ENCODE results near the gene RFX5. TPM values are rescaled to one million over a fixed set of nuclear protein-coding genes. Genes with fewer than 3 reads are reported as not detected.

The RFX5 gene
- total and polyA plus RNA-seq, 2 experiments from 2014 or later, result 13.3 to 44.5 TPM

DNA sequence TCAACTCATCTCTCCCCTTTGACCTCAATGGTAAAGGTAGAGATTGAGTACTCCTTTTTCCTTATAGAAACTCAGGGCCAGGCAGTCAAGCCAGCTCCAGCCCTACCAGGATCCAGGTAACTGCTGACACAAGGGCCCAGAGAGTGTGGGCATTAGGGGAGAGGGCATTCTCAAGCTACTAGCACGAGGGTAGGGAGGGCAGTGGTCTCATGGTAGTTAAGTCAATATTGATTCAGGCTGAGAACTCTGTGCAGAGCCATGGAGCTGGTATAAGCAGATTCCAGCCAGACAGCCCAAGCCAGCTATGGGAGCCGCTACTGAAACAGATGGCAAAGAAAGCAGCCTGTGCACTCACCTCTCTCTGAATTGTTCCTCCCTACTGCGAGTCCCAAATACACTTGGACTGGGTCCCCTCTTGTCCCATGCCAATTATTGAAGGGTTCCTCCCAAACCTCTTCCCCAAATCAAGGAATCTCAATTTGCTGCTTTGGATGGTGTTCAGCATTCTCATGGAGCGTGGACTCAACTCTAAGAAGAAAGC is 22.6 kb downstream of the RFX5 start:
- Histone ChIP-seq H3K4me1 (ENCODE audit: insufficient read depth) (peaks cover 14% of the 10 kb centered on the region), H2AFZ (no peak overlapping the region), H4K20me1 (replicated peaks; ENCODE audit: insufficient read depth) (peaks cover 4% of the 10 kb centered on the region; the same call in 1 of the 2 replicates), H3K9me2 (ENCODE audit: insufficient read depth) (no peaks in the 10 kb centered on the region), H3K79me2 (replicated peaks; ENCODE audit: insufficient read depth) (peaks cover 15% of the 10 kb centered on the region), H3K4me2 (no peak overlapping the region), H3F3A (replicated peaks; ENCODE audit: low read depth) (0 out of 2 replicates have a peak, but pooled peaks cover 9% of the 10 kb centered on the region), H3K27me3 (ENCODE audit: insufficient read depth) (no peaks in the 10 kb centered on the region), H3K36me3 (ENCODE audit: insufficient read depth) (peaks cover 6% of the 10 kb centered on the region; the same call in 1 of the 2 replicates), H3K4me3 (no peak overlapping the region), H3K27ac (ENCODE audit: low read depth) (no peak overlapping the region)
- Mint-ChIP-seq H3K9me3 (no peaks in the 10 kb centered on the region), H3K27ac (no peak overlapping the region), H3K4me3 (no peak overlapping the region), H3K36me3 (ENCODE audit: low read depth) (peaks cover 8% of the 10 kb centered on the region), H3K4me1 (peaks cover 10% of the 10 kb centered on the region; the same call in 2 of the 3 replicates), H3K27me3 (ENCODE audit: insufficient read depth, low read depth, poor library complexity) (peaks cover 9% of the 10 kb centered on the region)
- ATAC-seq, result no peak
- no peak for DNase-seq (ENCODE audit: low spot score)
- TF ChIP-seq EZH2 (IDR thresholded peaks at IDR 0.05; ENCODE audit: low read depth, unreplicated experiment), result no peak
- TF ChIP-seq, protein P1, sequence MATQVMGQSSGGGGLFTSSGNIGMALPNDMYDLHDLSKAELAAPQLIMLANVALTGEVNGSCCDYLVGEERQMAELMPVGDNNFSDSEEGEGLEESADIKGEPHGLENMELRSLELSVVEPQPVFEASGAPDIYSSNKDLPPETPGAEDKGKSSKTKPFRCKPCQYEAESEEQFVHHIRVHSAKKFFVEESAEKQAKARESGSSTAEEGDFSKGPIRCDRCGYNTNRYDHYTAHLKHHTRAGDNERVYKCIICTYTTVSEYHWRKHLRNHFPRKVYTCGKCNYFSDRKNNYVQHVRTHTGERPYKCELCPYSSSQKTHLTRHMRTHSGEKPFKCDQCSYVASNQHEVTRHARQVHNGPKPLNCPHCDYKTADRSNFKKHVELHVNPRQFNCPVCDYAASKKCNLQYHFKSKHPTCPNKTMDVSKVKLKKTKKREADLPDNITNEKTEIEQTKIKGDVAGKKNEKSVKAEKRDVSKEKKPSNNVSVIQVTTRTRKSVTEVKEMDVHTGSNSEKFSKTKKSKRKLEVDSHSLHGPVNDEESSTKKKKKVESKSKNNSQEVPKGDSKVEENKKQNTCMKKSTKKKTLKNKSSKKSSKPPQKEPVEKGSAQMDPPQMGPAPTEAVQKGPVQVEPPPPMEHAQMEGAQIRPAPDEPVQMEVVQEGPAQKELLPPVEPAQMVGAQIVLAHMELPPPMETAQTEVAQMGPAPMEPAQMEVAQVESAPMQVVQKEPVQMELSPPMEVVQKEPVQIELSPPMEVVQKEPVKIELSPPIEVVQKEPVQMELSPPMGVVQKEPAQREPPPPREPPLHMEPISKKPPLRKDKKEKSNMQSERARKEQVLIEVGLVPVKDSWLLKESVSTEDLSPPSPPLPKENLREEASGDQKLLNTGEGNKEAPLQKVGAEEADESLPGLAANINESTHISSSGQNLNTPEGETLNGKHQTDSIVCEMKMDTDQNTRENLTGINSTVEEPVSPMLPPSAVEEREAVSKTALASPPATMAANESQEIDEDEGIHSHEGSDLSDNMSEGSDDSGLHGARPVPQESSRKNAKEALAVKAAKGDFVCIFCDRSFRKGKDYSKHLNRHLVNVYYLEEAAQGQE (IDR thresholded peaks at IDR 0.05; ENCODE audit: unreplicated experiment), result no peak
- TF ChIP-seq POLR2AphosphoS5 (IDR thresholded peaks at IDR 0.05; ENCODE audit: low read depth), result no peak
- no peak for TF ChIP-seq EZH2phosphoT487 (IDR thresholded peaks at IDR 0.05; ENCODE audit: unreplicated experiment)
- TF ChIP-seq ZNF114 (CRISPR knock-in tag; IDR thresholded peaks at IDR 0.05), result no peak
- TF ChIP-seq, protein P2, sequence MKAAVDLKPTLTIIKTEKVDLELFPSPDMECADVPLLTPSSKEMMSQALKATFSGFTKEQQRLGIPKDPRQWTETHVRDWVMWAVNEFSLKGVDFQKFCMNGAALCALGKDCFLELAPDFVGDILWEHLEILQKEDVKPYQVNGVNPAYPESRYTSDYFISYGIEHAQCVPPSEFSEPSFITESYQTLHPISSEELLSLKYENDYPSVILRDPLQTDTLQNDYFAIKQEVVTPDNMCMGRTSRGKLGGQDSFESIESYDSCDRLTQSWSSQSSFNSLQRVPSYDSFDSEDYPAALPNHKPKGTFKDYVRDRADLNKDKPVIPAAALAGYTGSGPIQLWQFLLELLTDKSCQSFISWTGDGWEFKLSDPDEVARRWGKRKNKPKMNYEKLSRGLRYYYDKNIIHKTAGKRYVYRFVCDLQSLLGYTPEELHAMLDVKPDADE (IDR thresholded peaks at IDR 0.05), result no peak
- no peak for TF ChIP-seq JUNB (IDR thresholded peaks at IDR 0.05; ENCODE audit: unreplicated experiment)
- TF ChIP-seq, protein P3, sequence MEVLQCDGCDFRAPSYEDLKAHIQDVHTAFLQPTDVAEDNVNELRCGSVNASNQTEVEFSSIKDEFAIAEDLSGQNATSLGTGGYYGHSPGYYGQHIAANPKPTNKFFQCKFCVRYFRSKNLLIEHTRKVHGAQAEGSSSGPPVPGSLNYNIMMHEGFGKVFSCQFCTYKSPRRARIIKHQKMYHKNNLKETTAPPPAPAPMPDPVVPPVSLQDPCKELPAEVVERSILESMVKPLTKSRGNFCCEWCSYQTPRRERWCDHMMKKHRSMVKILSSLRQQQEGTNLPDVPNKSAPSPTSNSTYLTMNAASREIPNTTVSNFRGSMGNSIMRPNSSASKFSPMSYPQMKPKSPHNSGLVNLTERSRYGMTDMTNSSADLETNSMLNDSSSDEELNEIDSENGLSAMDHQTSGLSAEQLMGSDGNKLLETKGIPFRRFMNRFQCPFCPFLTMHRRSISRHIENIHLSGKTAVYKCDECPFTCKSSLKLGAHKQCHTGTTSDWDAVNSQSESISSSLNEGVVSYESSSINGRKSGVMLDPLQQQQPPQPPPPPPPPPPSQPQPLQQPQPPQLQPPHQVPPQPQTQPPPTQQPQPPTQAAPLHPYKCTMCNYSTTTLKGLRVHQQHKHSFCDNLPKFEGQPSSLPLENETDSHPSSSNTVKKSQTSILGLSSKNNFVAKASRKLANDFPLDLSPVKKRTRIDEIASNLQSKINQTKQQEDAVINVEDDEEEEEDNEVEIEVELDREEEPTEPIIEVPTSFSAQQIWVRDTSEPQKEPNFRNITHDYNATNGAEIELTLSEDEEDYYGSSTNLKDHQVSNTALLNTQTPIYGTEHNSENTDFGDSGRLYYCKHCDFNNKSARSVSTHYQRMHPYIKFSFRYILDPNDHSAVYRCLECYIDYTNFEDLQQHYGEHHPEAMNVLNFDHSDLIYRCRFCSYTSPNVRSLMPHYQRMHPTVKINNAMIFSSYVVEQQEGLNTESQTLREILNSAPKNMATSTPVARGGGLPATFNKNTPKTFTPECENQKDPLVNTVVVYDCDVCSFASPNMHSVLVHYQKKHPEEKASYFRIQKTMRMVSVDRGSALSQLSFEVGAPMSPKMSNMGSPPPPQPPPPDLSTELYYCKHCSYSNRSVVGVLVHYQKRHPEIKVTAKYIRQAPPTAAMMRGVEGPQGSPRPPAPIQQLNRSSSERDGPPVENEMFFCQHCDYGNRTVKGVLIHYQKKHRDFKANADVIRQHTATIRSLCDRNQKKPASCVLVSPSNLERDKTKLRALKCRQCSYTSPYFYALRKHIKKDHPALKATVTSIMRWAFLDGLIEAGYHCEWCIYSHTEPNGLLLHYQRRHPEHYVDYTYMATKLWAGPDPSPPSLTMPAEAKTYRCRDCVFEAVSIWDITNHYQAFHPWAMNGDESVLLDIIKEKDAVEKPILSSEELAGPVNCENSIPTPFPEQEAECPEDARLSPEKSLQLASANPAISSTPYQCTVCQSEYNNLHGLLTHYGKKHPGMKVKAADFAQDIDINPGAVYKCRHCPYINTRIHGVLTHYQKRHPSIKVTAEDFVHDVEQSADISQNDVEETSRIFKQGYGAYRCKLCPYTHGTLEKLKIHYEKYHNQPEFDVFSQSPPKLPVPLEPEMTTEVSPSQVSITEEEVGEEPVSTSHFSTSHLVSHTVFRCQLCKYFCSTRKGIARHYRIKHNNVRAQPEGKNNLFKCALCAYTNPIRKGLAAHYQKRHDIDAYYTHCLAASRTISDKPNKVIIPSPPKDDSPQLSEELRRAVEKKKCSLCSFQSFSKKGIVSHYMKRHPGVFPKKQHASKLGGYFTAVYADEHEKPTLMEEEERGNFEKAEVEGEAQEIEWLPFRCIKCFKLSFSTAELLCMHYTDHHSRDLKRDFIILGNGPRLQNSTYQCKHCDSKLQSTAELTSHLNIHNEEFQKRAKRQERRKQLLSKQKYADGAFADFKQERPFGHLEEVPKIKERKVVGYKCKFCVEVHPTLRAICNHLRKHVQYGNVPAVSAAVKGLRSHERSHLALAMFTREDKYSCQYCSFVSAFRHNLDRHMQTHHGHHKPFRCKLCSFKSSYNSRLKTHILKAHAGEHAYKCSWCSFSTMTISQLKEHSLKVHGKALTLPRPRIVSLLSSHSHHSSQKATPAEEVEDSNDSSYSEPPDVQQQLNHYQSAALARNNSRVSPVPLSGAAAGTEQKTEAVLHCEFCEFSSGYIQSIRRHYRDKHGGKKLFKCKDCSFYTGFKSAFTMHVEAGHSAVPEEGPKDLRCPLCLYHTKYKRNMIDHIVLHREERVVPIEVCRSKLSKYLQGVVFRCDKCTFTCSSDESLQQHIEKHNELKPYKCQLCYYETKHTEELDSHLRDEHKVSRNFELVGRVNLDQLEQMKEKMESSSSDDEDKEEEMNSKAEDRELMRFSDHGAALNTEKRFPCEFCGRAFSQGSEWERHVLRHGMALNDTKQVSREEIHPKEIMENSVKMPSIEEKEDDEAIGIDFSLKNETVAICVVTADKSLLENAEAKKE (CRISPR knock-in tag; IDR thresholded peaks at IDR 0.05), result no peak
- no peak for TF ChIP-seq NANOG (IDR thresholded peaks at IDR 0.05; ENCODE audit: borderline replicate concordance)
- TF ChIP-seq, protein P4, sequence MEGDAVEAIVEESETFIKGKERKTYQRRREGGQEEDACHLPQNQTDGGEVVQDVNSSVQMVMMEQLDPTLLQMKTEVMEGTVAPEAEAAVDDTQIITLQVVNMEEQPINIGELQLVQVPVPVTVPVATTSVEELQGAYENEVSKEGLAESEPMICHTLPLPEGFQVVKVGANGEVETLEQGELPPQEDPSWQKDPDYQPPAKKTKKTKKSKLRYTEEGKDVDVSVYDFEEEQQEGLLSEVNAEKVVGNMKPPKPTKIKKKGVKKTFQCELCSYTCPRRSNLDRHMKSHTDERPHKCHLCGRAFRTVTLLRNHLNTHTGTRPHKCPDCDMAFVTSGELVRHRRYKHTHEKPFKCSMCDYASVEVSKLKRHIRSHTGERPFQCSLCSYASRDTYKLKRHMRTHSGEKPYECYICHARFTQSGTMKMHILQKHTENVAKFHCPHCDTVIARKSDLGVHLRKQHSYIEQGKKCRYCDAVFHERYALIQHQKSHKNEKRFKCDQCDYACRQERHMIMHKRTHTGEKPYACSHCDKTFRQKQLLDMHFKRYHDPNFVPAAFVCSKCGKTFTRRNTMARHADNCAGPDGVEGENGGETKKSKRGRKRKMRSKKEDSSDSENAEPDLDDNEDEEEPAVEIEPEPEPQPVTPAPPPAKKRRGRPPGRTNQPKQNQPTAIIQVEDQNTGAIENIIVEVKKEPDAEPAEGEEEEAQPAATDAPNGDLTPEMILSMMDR (conservative IDR thresholded peaks at IDR 0.05; ENCODE audit: low read depth in 2 of 2), result no peak
- TF ChIP-seq CREB1 (CRISPR knock-in tag; IDR thresholded peaks at IDR 0.05; ENCODE audit: low read depth), result no peak
- no peak for TF ChIP-seq ZNF331 (CRISPR knock-in tag; IDR thresholded peaks at IDR 0.05; ENCODE audit: low read depth)
- no peak for TF ChIP-seq STAT1 (IDR thresholded peaks at IDR 0.05; ENCODE audit: unreplicated experiment)
